NCI-H345 treated with DMSO at 0.1 percent for 48 hours (cell line): ENCODE measurements around the gene GREB1L.
A peak's percentile ranks its signal among the peaks of the same experiment; 100 is the strongest.
"Not testable (repeated sequence)": the region's sequence is repeated elsewhere in the genome, so short reads cannot be mapped to it uniquely, and the experiment has no call there.

ENCODE experiments used
- DNase-seq: peaks from one replicate; lab custom pipeline; 2025; ENCODE audit not compliant: unreplicated experiment; lab: John Stamatoyannopoulos, UW

The GREB1L gene

DNA sequence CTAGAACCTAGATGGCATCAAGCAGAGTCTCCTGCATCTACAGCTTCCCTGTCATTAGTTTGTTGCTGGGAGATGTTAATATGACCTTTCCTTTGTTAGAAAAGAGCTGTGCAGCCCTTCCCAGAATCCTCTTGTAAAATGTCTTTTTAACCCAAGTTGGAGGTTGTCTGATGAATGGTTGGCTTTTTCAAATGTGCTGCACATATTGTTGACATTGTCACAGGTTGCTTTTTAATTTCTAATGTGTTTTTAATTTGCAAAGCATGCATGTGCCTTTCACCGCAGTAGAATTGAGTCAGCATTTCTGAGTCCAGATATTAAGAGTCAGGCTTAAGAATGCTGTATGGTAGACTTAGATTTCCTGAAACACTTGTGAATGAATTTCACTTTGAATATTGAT lies 120.8 kb downstream of the GREB1L start:
- DNase-seq: no peak

DNA sequence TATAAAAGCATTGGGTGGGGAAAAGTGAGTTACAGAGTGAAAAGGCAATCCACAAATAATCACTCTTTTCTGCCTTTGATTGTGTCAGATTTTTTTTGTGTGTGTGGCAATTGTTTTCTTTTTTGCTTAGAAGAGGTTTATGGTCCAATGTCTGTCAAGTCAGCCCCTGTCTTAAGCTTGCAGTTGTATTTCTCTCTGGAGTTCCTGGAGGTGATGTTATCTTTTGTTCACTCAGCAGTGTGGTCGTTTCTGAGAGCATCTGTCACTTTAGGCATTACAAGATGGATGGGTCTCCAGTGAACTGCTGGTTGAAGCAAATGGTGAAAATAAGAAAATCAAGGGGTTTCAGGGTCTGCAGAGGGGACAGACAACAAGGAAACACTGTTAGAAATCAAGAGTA lies 121.3 kb downstream of the GREB1L start:
- no peak for DNase-seq

GRCh38 chr18:21364471-21364870 lies 122.4 kb downstream of the GREB1L start:
- no peak for DNase-seq

DNA sequence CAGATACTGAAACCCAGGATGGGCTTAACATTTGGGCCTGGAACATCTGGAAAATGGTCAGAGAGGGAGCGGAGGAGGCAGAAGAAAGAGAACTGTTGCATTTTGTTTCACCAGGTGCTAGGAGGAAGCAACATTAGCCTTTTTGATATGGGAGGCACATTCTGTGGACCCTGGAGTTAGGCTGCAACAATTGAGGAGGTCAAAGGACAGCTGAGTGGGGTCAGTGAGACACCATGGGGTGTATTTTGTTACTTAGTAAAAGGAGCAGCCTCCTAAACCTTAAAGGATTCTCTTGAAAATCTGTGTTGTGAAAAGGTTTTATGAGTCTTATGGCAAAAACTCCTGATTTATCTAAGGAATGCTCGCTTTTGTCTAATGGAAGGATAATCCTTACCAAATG lies 124.9 kb downstream of the GREB1L start:
- no peak for DNase-seq

DNA sequence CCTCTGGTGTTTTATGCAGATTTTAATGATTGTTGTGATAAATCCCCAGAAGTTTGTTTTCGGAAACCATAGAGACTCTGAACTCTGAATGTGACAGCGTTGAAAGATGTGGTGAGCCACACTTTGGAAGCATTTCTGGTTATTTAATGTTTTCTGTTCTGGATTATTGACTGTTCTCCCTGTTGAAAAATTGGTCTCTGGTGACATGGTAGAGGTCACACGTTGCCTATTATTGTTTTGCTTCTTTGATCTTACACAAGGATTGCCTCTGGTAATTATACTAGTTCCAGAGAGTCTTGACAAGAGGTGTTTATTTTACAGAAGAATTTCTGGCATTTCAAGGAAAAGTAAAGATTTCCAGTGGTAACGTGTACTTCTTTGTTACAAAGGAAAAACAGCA lies 127.1 kb downstream of the GREB1L start:
- DNase-seq: no peak

DNA sequence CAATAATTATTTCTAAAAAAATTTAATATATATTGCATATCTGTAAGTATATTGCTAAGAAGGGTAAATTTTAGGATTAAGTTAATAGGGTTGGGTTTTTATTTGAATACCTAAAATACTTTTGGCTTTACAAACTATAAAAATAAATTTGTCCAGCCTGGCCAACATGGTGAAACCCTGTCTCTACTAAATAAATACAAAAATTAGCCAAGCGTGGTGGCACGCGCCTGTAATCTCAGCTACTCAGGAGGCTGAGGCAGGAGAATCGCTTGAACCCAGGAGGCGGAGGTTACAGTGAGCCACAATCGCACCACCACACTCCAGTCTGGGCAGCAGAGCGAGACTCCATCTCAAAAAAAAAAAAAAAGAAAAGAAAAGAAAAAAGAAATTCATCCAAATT lies 127.6 kb downstream of the GREB1L start:
- not testable (repeated sequence) for DNase-seq

DNA sequence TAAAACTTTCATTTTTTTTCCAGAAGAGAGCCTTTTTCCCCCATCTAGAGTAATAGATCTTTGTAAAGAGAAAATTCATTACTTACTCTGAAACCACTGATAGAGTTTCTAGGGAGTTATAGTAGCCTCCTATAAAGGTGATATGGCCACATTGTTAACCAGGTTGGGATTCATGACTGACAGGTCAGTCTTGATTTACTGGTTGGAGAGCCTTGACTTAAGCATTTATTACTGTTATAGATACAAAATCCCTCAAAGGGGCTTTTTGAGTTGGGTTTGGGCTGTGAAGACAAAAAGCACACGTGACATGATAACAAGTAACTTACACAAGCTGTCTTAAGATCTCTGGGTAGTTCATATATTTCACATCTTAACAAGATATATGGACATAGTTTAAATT lies 141.0 kb downstream of the GREB1L start:
- DNase-seq: no peak

- DNase-seq: no peak
Observed at GRCh38 chr18:21386523-21387240, 144.7 kb downstream of the GREB1L start.

DNA sequence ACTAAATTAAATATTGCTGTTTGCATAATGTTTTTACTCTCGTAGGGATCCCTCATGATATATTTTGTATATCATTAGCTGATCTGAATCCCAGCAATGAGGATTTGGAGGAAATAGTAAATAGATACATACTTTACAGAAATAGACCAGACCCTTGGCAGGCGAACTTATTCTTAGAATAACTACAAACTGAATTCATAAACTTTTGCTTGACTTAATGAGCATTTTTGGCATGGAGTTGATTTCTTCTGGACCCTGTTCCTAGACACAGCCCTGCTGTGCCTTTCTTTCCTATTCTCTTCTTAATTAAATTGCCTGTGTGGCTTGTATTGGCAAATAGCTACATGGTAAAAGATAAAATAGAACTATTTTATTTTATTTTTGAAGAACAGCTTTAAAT lies 145.9 kb downstream of the GREB1L start:
- DNase-seq: no peak

- no peak for DNase-seq
Observed at GRCh38 chr18:21389283-21389682, 147.3 kb downstream of the GREB1L start.

GRCh38 chr18:21389903-21390302 lies 147.9 kb downstream of the GREB1L start:
- no peak for DNase-seq

DNA sequence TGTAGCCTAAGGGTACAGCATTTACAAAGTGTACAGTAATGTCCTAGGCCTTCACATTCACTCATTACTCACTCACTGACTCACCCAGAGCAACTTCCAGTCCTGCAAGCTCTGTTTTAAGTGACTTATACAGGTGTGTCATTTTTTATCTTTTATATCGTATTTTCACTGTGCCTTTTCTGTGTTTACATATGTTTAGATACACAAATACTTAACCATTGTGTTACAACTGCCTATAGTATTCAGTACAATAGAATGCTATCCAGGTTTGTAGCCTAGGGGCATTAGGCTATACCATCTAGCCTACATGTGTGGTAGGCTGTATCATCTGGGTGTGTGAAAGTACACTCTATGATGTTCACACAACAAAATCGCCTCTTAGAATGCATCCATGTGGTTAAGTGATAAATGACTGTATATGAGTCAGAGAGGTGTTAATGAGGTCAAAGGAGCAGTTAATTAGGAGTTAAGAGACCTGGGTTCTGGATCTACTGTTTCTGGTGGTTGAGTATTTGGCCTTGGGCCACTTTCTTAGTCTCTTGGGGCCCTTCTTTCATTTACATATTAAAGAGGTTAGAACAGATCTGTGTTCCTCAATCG lies 149.1 kb downstream of the GREB1L start:
- peak; percentile 95 for DNase-seq

DNA sequence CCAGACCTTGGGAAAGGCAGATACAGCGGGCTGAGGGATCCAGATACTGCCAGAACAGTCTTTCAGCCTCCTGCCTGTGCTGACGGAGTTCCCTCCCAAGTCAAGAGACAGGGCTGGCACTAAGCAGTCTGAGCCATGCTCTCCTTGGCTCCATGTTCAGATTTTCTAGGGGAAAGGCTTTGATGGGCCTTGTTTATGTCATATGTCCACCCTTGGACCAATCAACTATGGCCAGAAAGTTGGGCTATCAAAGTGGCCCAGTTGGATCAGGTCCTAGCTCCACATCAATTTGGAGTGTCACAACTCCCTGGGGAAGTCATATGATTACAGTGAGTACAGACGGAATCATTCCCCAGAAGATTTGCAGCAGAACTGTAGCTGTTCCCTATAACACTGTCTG lies 152.0 kb downstream of the GREB1L start:
- no peak for DNase-seq

DNA sequence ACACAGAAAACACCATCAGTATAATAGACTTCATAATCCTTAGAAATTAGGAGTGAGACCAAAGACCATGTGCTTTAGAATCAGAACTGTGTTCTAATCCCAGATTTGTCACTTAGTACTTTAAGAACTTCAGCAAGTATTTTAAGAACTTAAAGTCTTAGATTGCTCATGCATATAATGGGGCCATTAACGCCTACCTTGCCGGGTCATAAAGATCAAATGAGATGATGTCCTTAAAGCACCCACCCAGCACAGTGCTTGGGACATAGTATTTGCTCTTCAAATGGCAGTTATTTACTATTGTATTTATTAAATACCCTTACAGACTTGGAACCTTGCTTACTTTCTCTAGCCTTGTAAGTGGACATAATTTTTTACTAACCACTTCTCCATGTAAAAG lies 156.1 kb downstream of the GREB1L start:
- DNase-seq: no peak

DNA sequence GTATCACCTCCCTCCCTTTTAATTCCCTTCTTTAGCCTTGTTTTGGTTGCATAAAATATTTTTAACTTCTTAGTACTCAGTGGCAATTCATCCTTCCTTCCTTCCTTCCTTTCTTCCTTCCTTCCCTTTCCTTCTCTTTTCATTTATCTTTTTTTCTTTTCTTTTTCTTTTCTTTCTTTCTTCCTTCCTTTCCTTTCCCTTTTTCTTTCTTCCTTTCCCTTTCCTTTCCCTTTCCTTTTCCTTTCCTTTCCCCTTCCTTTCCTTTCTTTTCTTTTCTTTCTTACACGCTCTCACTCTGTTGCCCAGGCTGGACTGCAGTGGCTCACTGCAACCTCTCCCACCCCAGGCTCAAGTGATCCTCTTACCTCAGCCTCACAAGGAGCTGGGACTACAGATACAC lies 160.2 kb downstream of the GREB1L start:
- no peak for DNase-seq

GRCh38 chr18:21404426-21404825 lies 162.4 kb downstream of the GREB1L start:
- no peak for DNase-seq

DNA sequence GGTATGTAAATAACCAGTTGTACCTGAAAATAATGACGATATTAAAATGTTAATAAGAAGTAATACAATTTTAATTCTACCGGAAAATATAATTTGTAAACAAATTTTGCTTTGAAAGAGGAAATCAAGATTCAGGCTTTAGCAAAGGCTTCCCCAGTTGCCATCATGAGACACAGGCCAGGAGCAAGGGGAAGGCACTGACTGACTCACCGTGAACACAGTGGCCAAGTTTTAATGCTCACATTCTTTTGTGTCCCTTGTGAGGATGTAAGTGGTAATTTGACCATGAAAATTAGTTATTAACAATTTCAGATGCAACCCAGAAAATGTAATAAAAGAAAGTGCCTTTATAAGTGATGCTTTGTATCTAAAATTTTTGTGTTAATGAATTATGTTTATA lies 164.1 kb downstream of the GREB1L start:
- DNase-seq: no peak

DNA sequence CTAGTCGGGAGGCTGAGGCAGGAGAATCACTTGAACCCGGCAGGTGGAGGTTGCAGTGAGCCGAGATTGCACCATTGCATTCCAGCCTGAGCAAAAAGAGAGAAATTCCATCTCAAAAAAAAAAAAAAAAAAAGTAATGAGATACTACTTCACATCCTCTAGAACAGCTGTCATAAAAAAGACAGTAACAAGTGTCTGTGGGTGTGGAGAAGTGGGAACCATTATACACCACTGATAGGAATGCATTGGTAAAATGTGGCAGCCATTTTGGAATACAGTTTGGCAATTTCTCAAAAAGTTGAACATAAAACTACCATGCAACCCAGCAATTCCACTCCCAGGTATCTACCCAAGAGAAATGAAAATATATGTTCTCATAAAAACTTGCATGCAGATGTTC lies 166.6 kb downstream of the GREB1L start:
- no peak for DNase-seq

- no peak for DNase-seq
Observed at GRCh38 chr18:21433436-21433835, 191.4 kb downstream of the GREB1L start.

- DNase-seq: no peak
Observed at GRCh38 chr18:21439431-21439846, 197.4 kb downstream of the GREB1L start.

DNA sequence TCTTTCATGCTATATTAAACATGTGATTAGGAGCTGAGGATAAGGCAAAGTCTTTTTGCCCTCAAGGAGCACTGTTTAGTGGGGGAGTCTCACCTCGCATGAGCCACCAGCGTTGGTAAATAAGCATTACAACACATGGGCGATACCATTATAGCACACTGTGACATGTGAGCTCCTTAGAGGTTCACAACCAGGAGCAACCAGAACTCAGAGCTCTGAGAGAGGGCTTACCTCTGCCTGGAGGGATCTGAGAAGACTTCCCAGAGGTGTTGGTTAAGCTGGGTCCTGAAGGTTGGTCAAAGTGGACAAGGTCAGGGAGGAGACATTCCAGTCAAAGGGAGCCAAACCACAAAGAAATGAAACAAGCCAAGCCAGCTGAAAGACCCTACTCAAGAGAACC lies 199.6 kb downstream of the GREB1L start:
- no peak for DNase-seq

GRCh38 chr18:21443776-21444464 lies 201.9 kb downstream of the GREB1L start:
- DNase-seq: no peak
